Stimulated activated CD8-positive, alpha-beta memory T cell treated with anti-CD3 and anti-CD28 coated beads, Interleukin-15, amount 100 ng/mL, for 24 hours (primary cell): ENCODE measurements around the gene ETAA1.

ENCODE experiments used
- DNase-seq: peaks from one replicate; pipeline ENCODE4 v3.0.0-alpha.2; 2020; ENCODE audit warnings: low read depth

The ETAA1 gene

DNA sequence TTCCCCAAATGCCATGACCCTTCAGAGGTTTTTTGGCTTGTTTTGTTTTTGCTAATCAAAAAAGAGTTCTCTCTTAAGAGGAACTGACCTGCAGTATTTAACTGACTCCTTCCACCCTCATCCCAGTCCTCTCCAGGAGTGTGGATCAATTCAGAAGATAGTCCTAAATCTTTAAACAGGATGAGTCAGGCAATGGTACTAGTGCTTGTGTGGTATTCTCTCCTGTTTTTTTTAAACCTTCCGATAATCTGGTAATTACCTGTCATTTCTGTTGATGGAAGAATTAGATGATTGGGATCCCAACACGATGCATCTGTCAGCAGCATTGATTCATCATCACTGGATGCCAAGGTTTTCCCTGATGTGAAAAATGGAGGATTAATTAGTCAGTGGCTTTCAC, 41.2 kb downstream of the ETAA1 start:
- DNase-seq, result no peak

DNA sequence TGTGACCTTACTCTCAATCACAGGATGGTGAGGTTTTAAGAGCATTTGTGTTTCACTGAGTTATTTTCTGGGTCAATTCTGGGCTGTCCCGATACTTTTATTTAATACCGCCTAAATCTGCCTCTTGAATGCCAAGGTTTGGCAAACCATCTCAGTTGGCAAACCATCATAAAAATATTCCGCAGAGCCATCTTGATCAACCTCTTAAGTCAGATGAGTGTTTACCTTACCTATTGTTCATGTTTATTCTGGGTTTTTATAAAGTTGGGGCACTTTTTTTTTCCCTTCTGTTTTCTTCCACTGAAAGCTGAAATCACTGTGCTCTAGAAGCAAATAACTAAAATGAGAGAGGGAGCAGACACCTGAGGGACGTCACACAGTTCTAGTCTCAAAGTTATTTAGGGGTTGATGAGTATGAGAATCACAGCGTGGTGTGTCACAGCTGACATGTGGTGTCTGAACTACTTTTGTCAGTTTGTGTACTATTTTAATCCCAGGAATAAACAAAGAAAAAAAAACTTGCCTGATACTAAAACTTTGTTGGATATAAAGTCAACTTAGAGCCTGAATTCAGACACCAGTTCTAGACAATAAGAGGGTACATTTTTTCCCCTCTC, 48.6 kb downstream of the ETAA1 start:
- no peak for DNase-seq

DNA sequence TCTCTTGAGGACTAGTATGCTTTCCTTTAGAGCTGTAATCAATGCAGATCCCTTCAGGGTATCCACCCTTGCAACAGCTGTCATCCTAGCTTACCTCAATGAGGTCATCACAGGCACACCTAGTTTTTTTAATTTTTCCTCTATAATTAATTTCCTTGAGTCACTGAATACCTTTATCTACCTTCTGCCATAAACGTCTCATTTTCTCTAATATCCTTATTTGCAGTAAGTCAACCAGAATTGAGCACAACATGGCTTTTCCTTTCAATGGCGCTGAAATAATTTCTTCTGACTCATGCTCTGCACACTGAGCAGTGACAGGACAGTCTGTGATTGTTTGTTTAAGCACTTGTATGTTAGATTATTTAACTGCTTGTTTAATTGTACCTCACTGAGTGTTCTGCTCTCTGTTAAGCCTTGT, 49.4 kb downstream of the ETAA1 start:
- no peak for DNase-seq

DNA sequence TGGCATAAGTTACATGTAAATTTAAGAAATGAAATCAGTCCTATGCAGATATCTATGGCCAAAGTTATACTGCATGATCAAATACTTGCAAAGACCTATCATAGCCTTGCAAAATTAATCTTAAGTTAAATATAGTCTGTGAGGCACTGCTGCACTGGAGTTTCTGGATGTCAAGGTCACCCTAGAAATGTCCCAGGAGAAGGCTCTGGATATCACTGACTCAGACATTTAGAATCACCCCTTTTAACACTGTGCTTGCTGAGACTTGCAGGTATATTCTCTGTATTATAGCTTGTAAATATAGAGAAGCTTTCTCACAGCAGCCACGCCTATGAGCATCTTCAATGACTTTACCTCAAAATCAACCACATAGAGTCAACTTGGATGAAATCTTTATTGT, 51.5 kb downstream of the ETAA1 start:
- DNase-seq, result no peak

DNA sequence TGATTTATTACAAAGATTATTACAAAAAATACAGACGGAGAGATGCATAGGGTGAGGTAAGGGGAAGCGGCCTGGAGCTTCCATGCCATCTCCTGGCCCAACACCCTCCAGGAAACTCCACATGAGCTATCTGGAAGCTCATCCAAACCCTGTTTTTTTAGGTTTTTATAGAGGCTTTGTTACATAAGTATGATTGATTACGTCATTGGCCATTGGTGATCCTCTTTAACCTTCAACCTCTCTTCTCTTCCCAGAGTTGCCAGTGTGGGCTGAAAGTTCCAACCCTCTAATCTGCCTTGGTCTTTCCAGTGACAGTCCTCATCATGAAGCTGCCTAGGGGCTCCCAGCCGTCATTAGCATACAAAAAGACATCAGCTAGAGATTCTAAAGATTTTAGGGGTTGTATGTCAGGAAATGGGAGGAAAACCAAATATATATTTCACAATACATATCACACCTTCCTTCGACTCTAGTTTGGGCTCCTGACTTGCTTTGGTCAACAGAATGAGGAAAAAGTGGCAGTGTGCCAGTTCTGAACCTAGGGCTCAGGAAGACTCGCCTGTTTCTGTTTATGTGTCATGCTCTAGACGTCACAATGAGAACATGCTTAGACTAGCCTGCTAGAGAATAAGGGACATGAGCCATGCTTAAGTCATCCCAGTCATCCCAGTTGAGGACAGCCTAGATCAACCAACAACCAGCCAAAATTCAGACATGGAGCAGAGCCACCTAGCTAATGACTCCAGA, 54.1 kb downstream of the ETAA1 start:
- no peak for DNase-seq

DNA sequence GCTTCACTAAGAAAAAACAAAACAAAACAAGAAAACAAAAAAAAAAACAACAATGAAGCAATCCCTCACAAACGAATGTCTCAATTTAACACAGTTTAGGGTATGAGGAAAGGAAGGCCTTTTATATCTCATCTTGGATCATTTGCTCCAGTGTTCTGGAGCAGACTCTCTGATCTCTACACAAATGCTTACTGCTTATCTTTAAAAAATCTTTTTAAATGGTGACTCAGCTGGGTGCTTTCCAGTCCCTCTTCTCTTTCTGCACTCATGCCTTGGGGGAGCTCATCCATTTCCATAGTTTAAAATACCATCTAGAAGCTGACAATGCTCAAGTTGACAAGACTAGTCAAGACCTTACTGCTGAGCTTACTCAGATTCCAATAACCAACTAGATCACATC, 56.2 kb downstream of the ETAA1 start:
- no peak for DNase-seq

DNA sequence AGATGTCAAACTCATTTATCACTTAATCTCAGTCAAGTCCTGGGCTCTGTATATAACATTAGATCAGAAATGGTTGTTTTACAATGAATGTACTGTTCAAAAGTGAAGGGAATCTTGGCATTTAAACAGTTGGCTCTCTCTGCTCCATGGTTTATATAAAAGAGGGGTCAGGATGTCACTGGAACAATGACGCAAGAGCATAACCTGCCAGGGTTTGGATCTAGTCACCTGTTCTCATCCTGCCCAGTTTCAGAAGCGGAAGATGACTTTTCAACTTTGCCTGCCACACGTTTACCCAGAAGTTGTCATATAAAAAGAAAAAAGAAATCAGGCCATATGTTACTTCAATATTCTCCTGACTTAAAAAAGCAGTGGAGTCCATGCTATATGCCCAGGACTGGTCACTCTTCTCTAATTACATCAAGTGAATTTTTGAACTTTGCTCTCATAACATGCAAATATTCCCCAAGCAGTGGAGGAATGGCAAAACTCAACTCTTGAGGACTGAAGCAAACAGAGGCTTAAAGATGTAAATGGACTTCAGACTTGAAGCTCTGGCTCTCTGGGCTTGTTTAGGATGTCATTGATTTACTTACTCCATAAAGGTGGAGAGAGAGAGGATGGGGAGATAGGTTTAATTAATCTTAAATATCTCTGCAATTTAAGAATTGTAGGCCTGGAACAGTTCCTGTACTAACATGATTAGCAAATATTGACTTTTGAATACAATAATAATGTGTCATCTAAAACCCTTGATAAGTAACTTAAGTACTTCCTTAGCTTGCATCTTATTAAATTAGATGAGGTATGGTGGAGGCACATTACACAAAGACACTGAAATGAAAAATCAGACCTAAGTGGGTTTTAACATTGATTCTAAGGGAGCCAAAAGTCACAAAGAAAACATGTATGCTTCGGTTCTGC, 58.3 kb downstream of the ETAA1 start:
- DNase-seq, result no peak

DNA sequence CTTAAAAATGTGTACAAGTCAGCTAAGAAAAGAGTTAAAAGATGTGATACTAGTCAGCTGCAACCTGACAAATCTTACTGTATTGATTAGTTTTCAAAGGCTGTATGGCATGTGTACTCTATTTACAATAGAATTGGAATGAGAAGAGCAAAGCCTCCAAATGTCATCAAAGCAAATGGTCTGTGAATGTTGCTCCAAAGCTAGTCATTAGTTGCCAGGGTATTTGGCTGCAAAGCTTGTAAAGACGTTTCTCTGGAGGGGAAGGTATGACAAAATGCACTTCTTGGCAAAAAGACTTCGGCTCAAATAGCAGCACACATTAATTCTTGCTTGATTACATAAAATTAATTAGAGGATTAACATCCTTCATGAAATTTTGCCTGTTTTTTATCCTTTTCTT, 59.3 kb downstream of the ETAA1 start:
- DNase-seq, result no peak

DNA sequence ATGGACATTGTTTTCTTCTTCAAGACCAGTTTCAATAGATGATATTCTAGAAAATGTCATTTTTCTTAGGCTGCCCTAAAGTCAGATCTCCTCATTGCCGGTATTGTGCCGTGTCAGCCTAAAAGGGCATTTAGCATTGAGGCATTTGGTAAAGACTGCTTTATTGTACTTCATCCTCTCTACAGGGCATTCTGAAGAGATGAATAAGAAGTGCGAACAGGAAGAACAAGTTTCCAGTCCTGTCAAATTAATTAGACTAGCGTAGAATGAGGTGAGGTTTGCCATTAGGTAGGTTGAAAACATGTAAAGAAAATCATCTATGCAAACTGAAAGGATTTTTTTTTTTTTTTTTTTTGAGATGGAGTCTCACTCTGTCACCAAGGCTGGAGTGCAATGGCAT, 60.6 kb downstream of the ETAA1 start:
- no peak for DNase-seq

DNA sequence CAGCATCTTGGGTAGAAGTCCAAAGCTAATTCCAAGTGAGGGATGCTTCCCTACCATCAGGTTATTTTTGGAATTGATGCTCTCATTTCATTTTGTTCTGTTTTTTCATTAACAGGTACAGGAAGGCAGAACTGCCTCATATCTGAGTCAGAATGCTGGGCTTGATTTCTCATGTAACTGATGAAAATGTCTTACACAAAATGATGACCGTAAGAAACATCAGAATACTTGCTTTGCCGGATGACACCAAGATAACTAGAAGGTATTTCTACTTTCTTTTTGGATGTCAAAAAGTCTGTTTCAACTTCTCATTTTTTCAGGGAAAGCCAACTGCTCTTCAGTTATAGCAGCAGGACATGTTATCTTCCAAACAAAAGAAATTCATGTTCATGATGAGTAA, 62.6 kb downstream of the ETAA1 start:
- DNase-seq, result no peak
